Caco-2 (cell line): ENCODE data around the gene HOXA7. TPM values are rescaled to one million over a fixed set of nuclear protein-coding genes. Genes with fewer than 3 reads are reported as not detected.
A peak's percentile ranks its signal among the peaks of the same experiment; 100 is the strongest.

Experiments used
- BruUV-seq: library from RNA; stranded (reverse); fragments of 400-500 nt; replicated peaks from 2 replicates; lab custom pipeline; 2021; lab: Mats Ljungman, UMichigan
- CTCF ChIA-PET: fragments of 300-600 bp; sonication (Branson Sonifier 250); formaldehyde crosslinking; loops from one replicate; lab custom pipeline; 2022; ENCODE audit warnings: antibody characterized with exemption; lab: Charles Lee
- POLR2A ChIA-PET: fragments of 300-600 bp; sonication (Branson Sonifier 250); formaldehyde crosslinking; loops from one replicate; lab custom pipeline; 2022; ENCODE audit warnings: antibody characterized with exemption; lab: Charles Lee
- DNase-seq, 2 experiments: peaks; one replicate each; pipeline versions ENCODE4 v3.0.0 to v3.0.0-alpha.2; 2020 to 2022
- H3K27me3 ChIP-seq: replicated peaks from 2 replicates; pipeline ENCODE4 v1.6.0; 2011; ENCODE audit warnings: low read length; ENCODE audit not compliant: control insufficient read depth, insufficient read depth
- H3K36me3 ChIP-seq: 2 replicates; pipeline ENCODE4 v1.5.1; 2011; ENCODE audit warnings: low read length; ENCODE audit not compliant: control insufficient read depth, insufficient read depth
- H3K4me1 ChIP-seq: fragments of 250-450 bp; sonication (Bioruptor Pico); 2 replicates; pipeline ENCODE4 v1.5.1; 2020; ENCODE audit warnings: mild to moderate bottlenecking
- H3K4me3 ChIP-seq: 2 replicates; pipeline ENCODE4 v1.5.1; 2011; ENCODE audit warnings: low read depth, mild to moderate bottlenecking, control low read depth, low read length
- H3K9me3 ChIP-seq: fragments of 250-450 bp; sonication (Bioruptor Pico); 2 replicates; pipeline ENCODE4 v1.5.1; 2020; ENCODE audit warnings: mild to moderate bottlenecking, moderate library complexity
- H3K27ac Mint-ChIP-seq: one replicate; pipeline ENCODE4 v1.8.0; 2022; ENCODE audit warnings: mixed read lengths; ENCODE audit not compliant: unreplicated experiment
- H3K27me3 Mint-ChIP-seq: one replicate; pipeline ENCODE4 v1.8.0; 2022; ENCODE audit warnings: mixed read lengths; ENCODE audit not compliant: insufficient read depth, unreplicated experiment
- H3K36me3 Mint-ChIP-seq: one replicate; pipeline ENCODE4 v1.8.0; 2022; ENCODE audit warnings: mild to moderate bottlenecking, mixed read lengths; ENCODE audit not compliant: insufficient read depth, unreplicated experiment
- H3K4me1 Mint-ChIP-seq: one replicate; pipeline ENCODE4 v1.8.0; 2022; ENCODE audit warnings: low read depth, mixed read lengths; ENCODE audit not compliant: unreplicated experiment
- H3K4me3 Mint-ChIP-seq: one replicate; pipeline ENCODE4 v1.8.0; 2022; ENCODE audit warnings: mild to moderate bottlenecking, moderate library complexity, mixed read lengths; ENCODE audit not compliant: unreplicated experiment
- H3K9me3 Mint-ChIP-seq: one replicate; pipeline ENCODE4 v1.8.0; 2022; ENCODE audit warnings: mixed read lengths; ENCODE audit not compliant: unreplicated experiment
- CTCF ChIP-seq, 2 experiments: fragments of 200-600 bp in 1 of 2; IDR thresholded peaks; 1 replicate in 1 of 2; 2 replicates in 1 of 2; pipeline versions ENCODE4 v1.5.1 to v1.8.0; 2011 to 2022; ENCODE audit warnings: antibody characterized with exemption in 1 of 2, control low read depth in 1 of 2, inconsistent platforms in 1 of 2, low read depth in 1 of 2, low read length in 1 of 2, mild to moderate bottlenecking in 1 of 2, moderate library complexity in 1 of 2; ENCODE audit not compliant: insufficient read depth in 1 of 2, severe bottlenecking in 1 of 2, unreplicated experiment in 1 of 2
- intact Hi-C: fragments of 100-400 bp; cut with micrococcal nuclease; formaldehyde crosslinking; loops from one replicate; pipeline ENCODE4 v1.10.0; 2022; ENCODE audit not compliant: unreplicated experiment
- total RNA-seq: library from RNA; stranded (reverse); gene quantifications from 2 replicates; pipeline ENCODE4 v1.2.3, GENCODE V29; 2022

Gene HOXA7
- total RNA-seq, 1 experiment from 2014 or later, result 19.9 TPM

DNA sequence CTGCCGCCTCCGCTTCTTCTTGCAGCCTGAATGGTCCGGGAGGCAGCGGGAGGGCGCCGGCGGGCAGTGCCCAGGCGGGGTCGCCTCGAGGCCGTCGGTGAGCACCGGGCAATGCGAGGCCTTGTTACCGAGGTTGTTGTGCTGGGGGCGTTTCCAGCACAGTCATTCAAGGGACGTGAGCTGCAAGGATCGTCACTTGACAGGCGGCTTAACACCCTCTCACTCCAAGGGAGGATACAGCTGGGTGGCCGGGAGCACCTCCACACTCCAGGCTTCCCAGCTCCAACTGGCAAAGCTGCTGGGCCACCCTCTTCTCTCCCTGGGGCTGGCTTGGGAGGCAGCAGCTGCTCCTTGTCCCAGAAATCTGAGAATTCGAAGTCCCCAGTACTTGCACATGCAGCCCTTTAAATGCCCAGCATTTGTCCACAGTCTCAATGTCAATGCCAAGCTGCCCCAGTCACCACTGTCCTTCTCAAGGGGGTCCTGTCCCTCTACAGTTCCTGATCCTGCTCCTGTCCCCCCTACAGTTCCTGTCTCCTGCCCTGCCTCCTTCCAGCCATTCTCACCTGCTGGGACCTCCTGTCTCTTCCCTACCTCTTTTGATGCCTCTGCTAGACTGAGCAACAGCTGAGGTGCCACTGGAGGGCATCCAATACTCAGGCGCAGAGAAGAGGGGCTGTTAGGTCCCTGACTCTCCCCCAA, 33.0 kb upstream of the HOXA7 start:
- no peaks in the 10 kb centered on the region for H3K9me3 ChIP-seq
- Mint-ChIP-seq H3K4me3 (no peak overlapping the region), H3K4me1 (peaks cover 7% of the 10 kb centered on the region), H3K27me3 (peaks cover 8% of the 10 kb centered on the region), H3K9me3 (no peaks in the 10 kb centered on the region), H3K27ac (no peak overlapping the region), H3K36me3 (peaks cover 6% of the 10 kb centered on the region)
- peak in 1 of 2 experiments; percentile 19 for DNase-seq
- H3K27me3 ChIP-seq, result peaks cover 5% of the 10 kb centered on the region
- no peak overlapping the region for H3K4me3 ChIP-seq
- intact Hi-C loops, result no loop called here
- CTCF ChIA-PET, result no interaction called here
- H3K36me3 ChIP-seq, result no peaks in the 10 kb centered on the region
- POLR2A ChIA-PET, result no interaction called here
- no peak for TF ChIP-seq CTCF (IDR thresholded peaks at IDR 0.05; ENCODE audit: insufficient read depth in 1 of 2, low read depth in 1 of 2, low read length in 1 of 2, severe bottlenecking in 1 of 2, unreplicated experiment in 1 of 2)
- peaks cover 5% of the 10 kb centered on the region; the same call in 1 of the 2 replicates for H3K4me1 ChIP-seq
- BruUV-seq, result no TSS peak

DNA sequence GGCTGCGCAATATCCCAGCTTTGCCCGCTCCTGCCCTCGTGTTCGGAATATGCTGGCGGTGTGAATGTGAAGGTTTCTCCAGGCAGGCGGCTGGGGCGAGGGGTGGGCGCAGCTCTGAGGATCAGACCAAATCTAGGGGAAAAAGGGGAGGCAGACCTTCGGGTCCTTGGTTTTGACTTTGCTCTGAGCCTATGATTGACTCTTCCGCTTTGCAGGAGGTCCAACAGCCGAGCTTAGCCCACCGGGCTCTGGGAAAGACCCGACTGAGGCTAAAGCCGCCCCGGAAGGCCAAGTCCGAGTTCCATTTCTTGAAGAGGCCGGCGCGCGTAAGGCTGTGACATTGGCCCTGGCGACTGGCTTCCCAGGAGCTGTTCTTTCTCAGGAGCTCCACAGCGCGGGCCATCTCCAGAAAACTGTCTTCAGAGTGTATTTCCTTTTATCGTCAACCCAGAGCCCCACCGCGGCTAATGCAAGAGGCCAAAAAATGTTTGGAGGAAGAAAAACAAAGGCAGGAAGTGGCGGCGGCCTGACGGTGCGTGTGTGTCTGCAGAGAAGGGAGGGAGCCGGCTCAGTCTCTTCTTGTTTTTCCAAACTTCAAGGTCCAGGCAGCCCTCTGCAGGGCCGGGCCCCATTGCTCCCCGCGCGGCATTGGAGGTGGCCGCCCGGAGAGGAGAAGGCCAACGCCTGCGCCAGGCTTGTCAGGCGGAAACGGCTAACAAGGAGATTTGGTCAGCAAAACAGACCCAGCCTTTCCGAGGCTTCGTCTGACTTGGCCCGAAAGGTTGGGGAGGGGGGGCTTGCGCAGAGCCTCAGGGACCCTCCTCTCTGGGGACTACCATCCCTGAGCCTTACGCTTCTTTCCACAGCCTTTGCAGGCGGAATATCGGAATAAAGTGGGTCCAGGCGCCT, 32.2 kb upstream of the HOXA7 start:
- H3K27me3 ChIP-seq, result peaks cover 5% of the 10 kb centered on the region
- peak in 1 of 2 experiments; percentile 19 for DNase-seq
- H3K9me3 ChIP-seq, result no peaks in the 10 kb centered on the region
- no peaks in the 10 kb centered on the region for H3K9me3 Mint-ChIP-seq
- TF ChIP-seq CTCF (IDR thresholded peaks at IDR 0.05; ENCODE audit: insufficient read depth in 1 of 2, low read depth in 1 of 2, low read length in 1 of 2, severe bottlenecking in 1 of 2, unreplicated experiment in 1 of 2), result no peak
- ChIA-PET CTCF (no interaction called here), POLR2A (no interaction called here)
- no peak overlapping the region for H3K4me3 Mint-ChIP-seq
- no TSS peak for BruUV-seq
- peaks cover 7% of the 10 kb centered on the region for H3K4me1 Mint-ChIP-seq
- peaks cover 8% of the 10 kb centered on the region for H3K27me3 Mint-ChIP-seq
- no peak overlapping the region for H3K4me3 ChIP-seq
- H3K27ac Mint-ChIP-seq, result no peak overlapping the region
- H3K4me1 ChIP-seq, result peaks cover 7% of the 10 kb centered on the region; the same call in 1 of the 2 replicates
- H3K36me3 ChIP-seq, result no peaks in the 10 kb centered on the region
- intact Hi-C loops, result no loop called here
- peaks cover 6% of the 10 kb centered on the region for H3K36me3 Mint-ChIP-seq
